ENCODE measurements around the gene GSTA1. TPM values are rescaled to one million over a fixed set of nuclear protein-coding genes. Genes with fewer than 3 reads are reported as not detected.
A peak's percentile ranks its signal among the peaks of the same experiment; 100 is the strongest.
"Not testable (repeated sequence)": the region's sequence is repeated elsewhere in the genome, so short reads cannot be mapped to it uniquely, and the experiment has no call there.

GSTA1 gene
- total RNA-seq, 1 experiment from 2014 or later: not detected

DNA sequence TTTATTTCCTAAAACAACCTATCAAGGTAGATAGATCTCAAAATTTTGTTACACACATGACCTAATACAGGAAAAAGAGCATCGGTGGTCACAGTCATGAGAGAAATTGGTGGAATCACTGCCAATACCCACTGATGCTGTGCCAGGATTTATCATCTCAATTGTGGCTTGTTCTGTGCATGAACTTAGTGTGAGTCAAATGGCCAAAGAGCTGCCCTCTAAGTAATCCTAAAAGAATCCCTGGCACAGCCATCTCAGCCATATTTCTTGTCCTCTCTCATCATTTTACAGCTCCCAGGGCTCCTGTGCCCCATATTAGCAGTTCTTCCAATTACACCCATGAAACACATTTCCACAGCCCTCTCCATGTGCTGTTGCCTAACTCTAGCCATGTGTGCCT is 30.9 kb upstream of the GSTA1 start:
- intact Hi-C loops (cut with micrococcal nuclease): no loop called here
- TF ChIP-seq CTCF (conservative IDR thresholded peaks at IDR 0.05; ENCODE audit: low read depth, low read length) (no peak), EZH2 (IDR thresholded peaks at IDR 0.05; ENCODE audit: low read length, unreplicated experiment) (no peak), EZH2phosphoT487 (IDR thresholded peaks at IDR 0.05; ENCODE audit: borderline replicate concordance, low read length) (no peak)
- Histone ChIP-seq H4K20me1 (ENCODE audit: low read length) (no peaks in the 10 kb centered on the region), H3K9ac (ENCODE audit: low read length) (no peak overlapping the region), H3K4me2 (ENCODE audit: low read length) (no peak overlapping the region), H2AFZ (ENCODE audit: low read length) (no peak overlapping the region), H3K27me3 (ENCODE audit: low read length) (no peaks in the 10 kb centered on the region), H3K4me3 (ENCODE audit: low read length) (no peak overlapping the region), H3K36me3 (ENCODE audit: low read depth, low read length) (no peaks in the 10 kb centered on the region), H3K9me2 (replicated peaks; ENCODE audit: low read length) (no peaks in the 10 kb centered on the region), H3K27ac (ENCODE audit: low read length) (no peak overlapping the region), H3K4me1 (ENCODE audit: insufficient read depth, low read length) (peaks cover 11% of the 10 kb centered on the region), H3F3A (ENCODE audit: low read length, unreplicated experiment) (no peaks in the 10 kb centered on the region), H3K79me2 (ENCODE audit: low read length) (no peaks in the 10 kb centered on the region), H3K9me3 (ENCODE audit: low read length) (no peaks in the 10 kb centered on the region)
- DNase-seq (peak; percentile 77), ATAC-seq (peak; percentile 38; the same call in 1 of the 2 replicates)
- CTCF ChIA-PET: no interaction called here
- POLR2A ChIA-PET (ENCODE audit: unreplicated experiment): interaction anchor here (0.5 kb wide), 1 partner anchor 163 kb away, joined by 3 read pairs; no protein-coding TSS in a partner anchor
- no TSS peak for BruUV-seq (replicated peaks)

DNA sequence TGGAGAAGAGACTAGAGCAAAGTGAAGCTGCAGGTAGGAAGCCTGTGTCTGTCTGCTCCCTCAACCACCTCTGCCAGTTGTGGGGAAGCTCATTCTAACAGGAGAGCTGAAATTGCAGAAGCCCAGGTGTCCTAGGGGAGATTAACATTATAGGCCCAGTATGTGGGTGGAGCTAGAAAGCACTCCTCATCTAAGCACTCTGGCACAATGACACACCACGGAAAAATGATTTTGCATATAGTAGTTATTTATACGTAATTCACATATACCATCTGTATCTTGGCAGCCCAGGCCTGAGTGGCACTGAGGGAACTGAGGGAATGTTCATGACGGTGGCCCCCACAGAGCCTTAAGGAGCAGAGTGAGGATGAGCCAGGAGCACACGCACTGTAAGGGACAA is 27.3 kb upstream of the GSTA1 start:
- H3K36me3 ChIP-seq (ENCODE audit: low read depth, low read length); H3K4me2 ChIP-seq (ENCODE audit: low read length); DNase-seq; H4K20me1 ChIP-seq (ENCODE audit: low read length); H2AFZ ChIP-seq (ENCODE audit: low read length); CTCF ChIA-PET; BruUV-seq (replicated peaks); ATAC-seq; H3K4me3 ChIP-seq (ENCODE audit: low read length); H3K9me2 ChIP-seq (replicated peaks; ENCODE audit: low read length); POLR2A ChIA-PET (ENCODE audit: unreplicated experiment); H3K9ac ChIP-seq (ENCODE audit: low read length); H3K27ac ChIP-seq (ENCODE audit: low read length); H3F3A ChIP-seq (ENCODE audit: low read length, unreplicated experiment); intact Hi-C loops (cut with micrococcal nuclease); H3K9me3 ChIP-seq (ENCODE audit: low read length); H3K79me2 ChIP-seq (ENCODE audit: low read length); H3K4me1 ChIP-seq (ENCODE audit: insufficient read depth, low read length); H3K27me3 ChIP-seq (ENCODE audit: low read length): not testable (repeated sequence)

GRCh38 chr6:52829046-52829817 is 25.6 kb upstream of the GSTA1 start:
- H3K4me2 ChIP-seq (ENCODE audit: low read length): no peak overlapping the region
- H3K9me3 ChIP-seq (ENCODE audit: low read length): no peaks in the 10 kb centered on the region
- no peaks in the 10 kb centered on the region for H3K36me3 ChIP-seq (ENCODE audit: low read depth, low read length)
- ATAC-seq: no peak
- H3K79me2 ChIP-seq (ENCODE audit: low read length): no peaks in the 10 kb centered on the region
- no peak overlapping the region for H3K27ac ChIP-seq (ENCODE audit: low read length)
- ChIA-PET CTCF (no interaction called here), POLR2A (ENCODE audit: unreplicated experiment) (no interaction called here)
- H3K4me1 ChIP-seq (ENCODE audit: insufficient read depth, low read length): no peaks in the 10 kb centered on the region
- H3K9me2 ChIP-seq (replicated peaks; ENCODE audit: low read length): no peaks in the 10 kb centered on the region
- H3K4me3 ChIP-seq (ENCODE audit: low read length): no peak overlapping the region
- no peak for DNase-seq
- H2AFZ ChIP-seq (ENCODE audit: low read length): no peak overlapping the region
- no peaks in the 10 kb centered on the region for H3K27me3 ChIP-seq (ENCODE audit: low read length)
- no TSS peak for BruUV-seq (replicated peaks)
- TF ChIP-seq EZH2phosphoT487 (IDR thresholded peaks at IDR 0.05; ENCODE audit: borderline replicate concordance, low read length): no peak
- no peak for TF ChIP-seq EZH2 (IDR thresholded peaks at IDR 0.05; ENCODE audit: low read length, unreplicated experiment)
- TF ChIP-seq CTCF (conservative IDR thresholded peaks at IDR 0.05; ENCODE audit: low read depth, low read length): no peak
- intact Hi-C loops (cut with micrococcal nuclease): no loop called here
- H3F3A ChIP-seq (ENCODE audit: low read length, unreplicated experiment): no peaks in the 10 kb centered on the region
- H3K9ac ChIP-seq (ENCODE audit: low read length): no peak overlapping the region
- H4K20me1 ChIP-seq (ENCODE audit: low read length): no peaks in the 10 kb centered on the region

- H3K36me3 ChIP-seq (ENCODE audit: low read depth, low read length); H3K9me2 ChIP-seq (replicated peaks; ENCODE audit: low read length); H3K4me1 ChIP-seq (ENCODE audit: insufficient read depth, low read length); BruUV-seq (replicated peaks); POLR2A ChIA-PET (ENCODE audit: unreplicated experiment); H4K20me1 ChIP-seq (ENCODE audit: low read length); H3K9ac ChIP-seq (ENCODE audit: low read length); H2AFZ ChIP-seq (ENCODE audit: low read length); H3K27ac ChIP-seq (ENCODE audit: low read length); H3K9me3 ChIP-seq (ENCODE audit: low read length); H3K4me3 ChIP-seq (ENCODE audit: low read length); H3K4me2 ChIP-seq (ENCODE audit: low read length); H3F3A ChIP-seq (ENCODE audit: low read length, unreplicated experiment); intact Hi-C loops (cut with micrococcal nuclease); H3K79me2 ChIP-seq (ENCODE audit: low read length); CTCF ChIA-PET; H3K27me3 ChIP-seq (ENCODE audit: low read length); ATAC-seq; DNase-seq: not testable (repeated sequence)
Measured at GRCh38 chr6:52828621-52829020, 25.0 kb upstream of the GSTA1 start.

- DNase-seq; H2AFZ ChIP-seq (ENCODE audit: low read length); BruUV-seq (replicated peaks); H4K20me1 ChIP-seq (ENCODE audit: low read length); CTCF ChIA-PET; H3K27me3 ChIP-seq (ENCODE audit: low read length); H3K27ac ChIP-seq (ENCODE audit: low read length); H3K4me1 ChIP-seq (ENCODE audit: insufficient read depth, low read length); H3K4me3 ChIP-seq (ENCODE audit: low read length); H3K4me2 ChIP-seq (ENCODE audit: low read length); H3K9me3 ChIP-seq (ENCODE audit: low read length); H3K9me2 ChIP-seq (replicated peaks; ENCODE audit: low read length); ATAC-seq; H3F3A ChIP-seq (ENCODE audit: low read length, unreplicated experiment); POLR2A ChIA-PET (ENCODE audit: unreplicated experiment); H3K36me3 ChIP-seq (ENCODE audit: low read depth, low read length); H3K9ac ChIP-seq (ENCODE audit: low read length); H3K79me2 ChIP-seq (ENCODE audit: low read length): not testable (repeated sequence)
- intact Hi-C loops (cut with micrococcal nuclease): loop anchor here (2.0 kb wide), 1 partner anchor 40 kb away; no protein-coding TSS in a partner anchor
Measured at GRCh38 chr6:52827073-52827783, 23.6 kb upstream of the GSTA1 start.

All from PC-3 (cell line).